ENCODE measurements around the gene SPSB2.

SPSB2 gene

DNA sequence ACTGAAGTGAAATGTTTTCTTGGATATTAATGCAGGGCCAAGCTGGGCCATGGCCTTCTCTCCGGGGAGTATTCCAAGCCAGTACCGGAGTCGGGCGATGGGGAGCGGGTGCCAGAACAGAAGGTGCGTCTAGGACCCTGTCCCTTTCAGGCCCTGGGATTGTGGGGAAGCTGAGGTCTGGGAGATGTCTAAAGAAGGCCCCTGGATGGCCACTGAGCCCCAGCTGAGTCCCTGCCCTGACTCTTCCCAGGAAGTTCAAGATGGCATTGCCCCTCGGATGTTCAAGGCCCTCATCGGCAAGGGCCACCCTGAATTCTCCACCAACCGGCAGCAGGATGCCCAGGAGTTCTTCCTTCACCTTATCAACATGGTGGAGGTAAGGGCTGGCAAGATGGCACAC, 13.0 kb downstream of the SPSB2 start:
- TF ChIP-seq EZH2 (IDR thresholded peaks at IDR 0.05; ENCODE audit: borderline replicate concordance, low read depth, low read length, severe bottlenecking): no peak
- TF ChIP-seq, protein P1, sequence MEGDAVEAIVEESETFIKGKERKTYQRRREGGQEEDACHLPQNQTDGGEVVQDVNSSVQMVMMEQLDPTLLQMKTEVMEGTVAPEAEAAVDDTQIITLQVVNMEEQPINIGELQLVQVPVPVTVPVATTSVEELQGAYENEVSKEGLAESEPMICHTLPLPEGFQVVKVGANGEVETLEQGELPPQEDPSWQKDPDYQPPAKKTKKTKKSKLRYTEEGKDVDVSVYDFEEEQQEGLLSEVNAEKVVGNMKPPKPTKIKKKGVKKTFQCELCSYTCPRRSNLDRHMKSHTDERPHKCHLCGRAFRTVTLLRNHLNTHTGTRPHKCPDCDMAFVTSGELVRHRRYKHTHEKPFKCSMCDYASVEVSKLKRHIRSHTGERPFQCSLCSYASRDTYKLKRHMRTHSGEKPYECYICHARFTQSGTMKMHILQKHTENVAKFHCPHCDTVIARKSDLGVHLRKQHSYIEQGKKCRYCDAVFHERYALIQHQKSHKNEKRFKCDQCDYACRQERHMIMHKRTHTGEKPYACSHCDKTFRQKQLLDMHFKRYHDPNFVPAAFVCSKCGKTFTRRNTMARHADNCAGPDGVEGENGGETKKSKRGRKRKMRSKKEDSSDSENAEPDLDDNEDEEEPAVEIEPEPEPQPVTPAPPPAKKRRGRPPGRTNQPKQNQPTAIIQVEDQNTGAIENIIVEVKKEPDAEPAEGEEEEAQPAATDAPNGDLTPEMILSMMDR (IDR thresholded peaks at IDR 0.05; ENCODE audit: borderline replicate concordance, extremely low read depth, low read length, poor library complexity, severe bottlenecking): no peak
- H3K27ac ChIP-seq (ENCODE audit: low read length): no peak overlapping the region
- H3K36me3 ChIP-seq (ENCODE audit: insufficient read depth, low read length): peaks cover 97% of the 10 kb centered on the region
- H4K20me1 ChIP-seq (ENCODE audit: insufficient read depth, low read length): peaks cover 4% of the 10 kb centered on the region; the same call in 1 of the 2 replicates
- no peaks in the 10 kb centered on the region for H3K27me3 ChIP-seq (ENCODE audit: insufficient read depth, low read length, poor library complexity)
- H3K4me1 ChIP-seq (ENCODE audit: insufficient read depth, low read length): no peaks in the 10 kb centered on the region
- no peak overlapping the region for H3K9ac ChIP-seq (ENCODE audit: low read depth, low read length)
- peaks cover 9% of the 10 kb centered on the region for H3K79me2 ChIP-seq (ENCODE audit: insufficient read depth, low read length)
- H3K4me2 ChIP-seq (ENCODE audit: insufficient read depth, low read length): no peak overlapping the region
- no peak overlapping the region for H2AFZ ChIP-seq (ENCODE audit: low read depth, low read length)
- H3K9me3 ChIP-seq (ENCODE audit: insufficient read depth, low read length, severe bottlenecking): no peaks in the 10 kb centered on the region
- H3K4me3 ChIP-seq (ENCODE audit: low read depth in 1 of 2, low read length in 2 of 2): no peak overlapping the region
- ATAC-seq (ENCODE audit: insufficient read depth, low read depth) (no peak), DNase-seq (no peak)

- H3K4me2 ChIP-seq (ENCODE audit: insufficient read depth, low read length): no peak overlapping the region
- no peak overlapping the region for H3K9ac ChIP-seq (ENCODE audit: low read depth, low read length)
- H3K9me3 ChIP-seq (ENCODE audit: insufficient read depth, low read length, severe bottlenecking): no peaks in the 10 kb centered on the region
- no peaks in the 10 kb centered on the region for H3K27me3 ChIP-seq (ENCODE audit: insufficient read depth, low read length, poor library complexity)
- H3K27ac ChIP-seq (ENCODE audit: low read length): no peak overlapping the region
- no peak for TF ChIP-seq EZH2 (IDR thresholded peaks at IDR 0.05; ENCODE audit: borderline replicate concordance, low read depth, low read length, severe bottlenecking)
- peaks cover 16% of the 10 kb centered on the region for H4K20me1 ChIP-seq (ENCODE audit: insufficient read depth, low read length)
- peaks cover 5% of the 10 kb centered on the region for H3K4me1 ChIP-seq (ENCODE audit: insufficient read depth, low read length)
- no peak overlapping the region for H3K4me3 ChIP-seq (ENCODE audit: low read depth in 1 of 2, low read length in 2 of 2)
- no peak for ATAC-seq (ENCODE audit: insufficient read depth, low read depth)
- no peak for DNase-seq
- H3K79me2 ChIP-seq (ENCODE audit: insufficient read depth, low read length): peaks cover 22% of the 10 kb centered on the region
- peaks cover 93% of the 10 kb centered on the region for H3K36me3 ChIP-seq (ENCODE audit: insufficient read depth, low read length)
- no peak overlapping the region for H2AFZ ChIP-seq (ENCODE audit: low read depth, low read length)
These were observed 14.3 kb downstream of the SPSB2 start for GRCh38 chr12:6858799-6859198.

DNA sequence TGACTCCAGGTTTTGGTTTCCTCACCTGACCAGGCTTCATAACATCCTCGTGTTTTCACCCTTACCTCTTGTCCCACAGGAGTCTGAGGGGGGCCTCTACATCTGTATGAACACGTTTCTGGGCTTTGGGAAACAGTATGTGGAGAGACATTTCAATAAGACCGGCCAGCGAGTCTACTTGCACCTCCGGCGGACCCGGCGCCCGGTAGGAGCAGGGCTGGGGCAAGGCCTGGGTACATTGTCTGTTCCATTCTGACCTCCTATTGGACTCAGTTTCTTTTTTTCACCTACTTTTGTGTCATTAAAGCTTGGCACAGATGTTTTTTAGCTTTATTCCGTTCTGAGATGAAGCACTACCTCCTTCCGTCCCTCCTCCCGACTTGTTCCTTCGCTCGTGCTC, 17.8 kb downstream of the SPSB2 start:
- Histone ChIP-seq H3K36me3 (ENCODE audit: insufficient read depth, low read length) (peaks cover 67% of the 10 kb centered on the region), H3K4me1 (ENCODE audit: insufficient read depth, low read length) (peaks cover 24% of the 10 kb centered on the region), H3K79me2 (ENCODE audit: insufficient read depth, low read length) (peaks cover 43% of the 10 kb centered on the region), H2AFZ (ENCODE audit: low read depth, low read length) (no peak overlapping the region), H3K4me2 (ENCODE audit: insufficient read depth, low read length) (no peak overlapping the region), H3K9ac (ENCODE audit: low read depth, low read length) (no peak overlapping the region), H3K9me3 (ENCODE audit: insufficient read depth, low read length, severe bottlenecking) (no peaks in the 10 kb centered on the region), H4K20me1 (ENCODE audit: insufficient read depth, low read length) (peaks cover 29% of the 10 kb centered on the region), H3K27me3 (ENCODE audit: insufficient read depth, low read length, poor library complexity) (no peaks in the 10 kb centered on the region), H3K4me3 (ENCODE audit: low read depth in 1 of 2, low read length in 2 of 2) (no peak overlapping the region), H3K27ac (ENCODE audit: low read length) (no peak overlapping the region)
- DNase-seq (no peak), ATAC-seq (ENCODE audit: insufficient read depth, low read depth) (no peak)
- no peak for TF ChIP-seq EZH2 (IDR thresholded peaks at IDR 0.05; ENCODE audit: borderline replicate concordance, low read depth, low read length, severe bottlenecking)
- TF ChIP-seq, protein P1 (IDR thresholded peaks at IDR 0.05; ENCODE audit: borderline replicate concordance, extremely low read depth, low read length, poor library complexity, severe bottlenecking): no peak

GRCh38 chr12:6854036-6854435, 19.1 kb downstream of the SPSB2 start:
- Histone ChIP-seq H3K4me3 (ENCODE audit: low read depth in 1 of 2, low read length in 2 of 2) (0 out of 4 replicates have a peak overlapping the region, but pooled peaks of 1 of the 2 experiments have one; percentile 87), H3K79me2 (ENCODE audit: insufficient read depth, low read length) (peaks cover 56% of the 10 kb centered on the region), H3K9ac (ENCODE audit: low read depth, low read length) (peak overlapping the region; percentile 81), H3K4me2 (ENCODE audit: insufficient read depth, low read length) (peak overlapping the region; percentile 82; the same call in 1 of the 2 replicates), H3K27me3 (ENCODE audit: insufficient read depth, low read length, poor library complexity) (no peaks in the 10 kb centered on the region), H3K27ac (ENCODE audit: low read length) (no peak overlapping the region), H3K9me3 (ENCODE audit: insufficient read depth, low read length, severe bottlenecking) (no peaks in the 10 kb centered on the region), H3K36me3 (ENCODE audit: insufficient read depth, low read length) (peaks cover 69% of the 10 kb centered on the region), H3K4me1 (ENCODE audit: insufficient read depth, low read length) (peaks cover 36% of the 10 kb centered on the region), H2AFZ (ENCODE audit: low read depth, low read length) (no peak overlapping the region), H4K20me1 (ENCODE audit: insufficient read depth, low read length) (peaks cover 32% of the 10 kb centered on the region)
- ATAC-seq (ENCODE audit: insufficient read depth, low read depth) (no peak), DNase-seq (no peak)
- TF ChIP-seq, protein P1 (IDR thresholded peaks at IDR 0.05; ENCODE audit: borderline replicate concordance, extremely low read depth, low read length, poor library complexity, severe bottlenecking): no peak
- TF ChIP-seq EZH2 (IDR thresholded peaks at IDR 0.05; ENCODE audit: borderline replicate concordance, low read depth, low read length, severe bottlenecking): no peak

All from DND-41 (cell line).